K562 (cell line): ENCODE results near the gene FRK. TPM values are rescaled to one million over a fixed set of nuclear protein-coding genes. Genes with fewer than 3 reads are reported as not detected.
"Not testable (repeated sequence)": the region's sequence is repeated elsewhere in the genome, so short reads cannot be mapped to it uniquely, and the experiment has no call there.

Source experiments
- ATAC-seq: fragments of 200-7000 bp; cut with Tn5 transposase; 3 replicates; pipeline ENCODE4 v1.9.1; 2020; ENCODE audit warnings: moderate library complexity
- BruUV-seq: library from RNA; stranded (reverse); fragments of 400-500 nt; replicated peaks from 2 replicates; lab custom pipeline; 2021; lab: Mats Ljungman, UMichigan
- CTCF ChIA-PET: fragments of 300-600 bp; formaldehyde crosslinking; extraction: SDS; loops from one replicate; lab custom pipeline; 2021; ENCODE audit warnings: low intra/inter-chr PET ratio; lab: Yijun Ruan, JAX
- POLR2A ChIA-PET: fragments of 300-600, 350-650 bp; sonication (Branson Sonifier 250); formaldehyde crosslinking; extraction: SDS; loops from one replicate; lab custom pipeline; 2021; ENCODE audit warnings: antibody characterized with exemption, inconsistent platforms; lab: Yijun Ruan, JAX
- DNase-seq, 4 experiments: peaks; one replicate each; pipeline versions ENCODE4 v3.0.0 to v3.0.0-alpha.2; 2011 to 2018; ENCODE audit warnings: low spot score in 3 of 4, mixed read lengths in 3 of 4; ENCODE audit errors: extremely low read depth in 1 of 4
- FAIRE-seq: peaks from 2 replicates; lab custom pipeline; 2011; peaks lifted over from hg19 to GRCh38; lab: Jason Lieb, UNC
- H2AFZ ChIP-seq: 2 replicates; pipeline ENCODE4 v1.6.0; 2011; ENCODE audit warnings: low read depth, low read length, control low read depth, inconsistent platforms
- H3K27ac ChIP-seq: fragments of 200-600 bp; 3 replicates; pipeline ENCODE4 v1.8.0; 2011; ENCODE audit warnings: low read depth, mild to moderate bottlenecking, control low read depth, inconsistent platforms, low read length, moderate library complexity, mixed read lengths; ENCODE audit errors: extremely low read depth
- H3K27me3 ChIP-seq, 2 experiments: fragments of 300-600 bp in 1 of 2; 2 replicates in 1 of 2; 3 replicates in 1 of 2; pipeline versions ENCODE4 v1.6.0 to v1.8.0; 2011; ENCODE audit warnings: inconsistent platforms in 2 of 2, low read length in 2 of 2, mild to moderate bottlenecking in 1 of 2, mixed read lengths in 1 of 2, moderate library complexity in 1 of 2; ENCODE audit not compliant: control insufficient read depth in 2 of 2, insufficient read depth in 2 of 2
- H3K36me3 ChIP-seq: fragments of 300-600 bp; 3 replicates; pipeline ENCODE4 v1.8.0; 2011; ENCODE audit warnings: mild to moderate bottlenecking, low read length, inconsistent platforms; ENCODE audit not compliant: control insufficient read depth, insufficient read depth
- H3K4me1 ChIP-seq, 2 experiments: fragments of 200-600 bp in 1 of 2; replicated peaks in 1 of 2; 2 replicates in 1 of 2; 3 replicates in 1 of 2; pipeline versions ENCODE4 v1.5.1 to v1.8.0; 2011; ENCODE audit warnings: inconsistent platforms in 2 of 2, low read length in 2 of 2, mild to moderate bottlenecking in 1 of 2, mixed read lengths in 1 of 2, moderate library complexity in 1 of 2; ENCODE audit not compliant: control insufficient read depth in 2 of 2, insufficient read depth in 2 of 2
- H3K4me2 ChIP-seq: 2 replicates; pipeline ENCODE4 v1.6.1; 2011; ENCODE audit warnings: low read length, control low read depth, inconsistent platforms, mixed read lengths; ENCODE audit not compliant: insufficient read depth
- H3K4me3 ChIP-seq: fragments of 200-600 bp; sonication (generic), shearing (Covaris generic); 2 replicates; pipeline ENCODE4 v1.5.1; 2016; ENCODE audit warnings: control low read depth, inconsistent platforms
- H3K79me2 ChIP-seq: fragments of 200-600 bp; 3 replicates; pipeline ENCODE4 v1.8.0; 2011; ENCODE audit warnings: low read length, inconsistent platforms; ENCODE audit not compliant: control insufficient read depth, insufficient read depth
- H3K9ac ChIP-seq, 2 experiments: 2 replicates each; pipeline versions ENCODE4 v1.6.0 to v1.6.1; 2011; ENCODE audit warnings: low read depth in 2 of 2, low read length in 2 of 2, control low read depth in 1 of 2, inconsistent platforms in 1 of 2, mild to moderate bottlenecking in 1 of 2, mixed read lengths in 1 of 2; ENCODE audit not compliant: insufficient read depth in 1 of 2
- H3K9me1 ChIP-seq: one replicate; pipeline ENCODE4 v1.6.0; 2011; ENCODE audit warnings: inconsistent platforms, mild to moderate bottlenecking, low read length, moderate library complexity; ENCODE audit not compliant: control insufficient read depth, insufficient read depth
- H3K9me3 ChIP-seq: replicated peaks from 2 replicates; pipeline ENCODE4 v1.5.1; 2011; ENCODE audit warnings: low read depth, low read length, inconsistent platforms; ENCODE audit not compliant: control insufficient read depth, insufficient read depth
- H4K20me1 ChIP-seq: replicated peaks from 2 replicates; pipeline ENCODE4 v1.6.1; 2011; ENCODE audit warnings: low read length, inconsistent platforms, mixed read lengths; ENCODE audit not compliant: control insufficient read depth, insufficient read depth
- ZNF146 ChIP-seq: IDR thresholded peaks from one replicate; pipeline ENCODE4 v1.6.1; 2018; ENCODE audit warnings: missing compliant biosample characterization; ENCODE audit not compliant: unreplicated experiment
- whole genome bisulfite sequencing: fragments of 100-300 bp; shearing (Covaris generic); methylation state at CpG from one replicate; pipeline ENCODE4 v1.1.6; 2016; ENCODE audit warnings: low coverage, mixed read lengths; ENCODE audit not compliant: insufficient coverage; ENCODE audit errors: missing lambda C conversion rate; 5-methylcytosine and 5-hydroxymethylcytosine counted together
- in situ Hi-C: fragments of 300-500 bp; cut with MboI; formaldehyde crosslinking; loops from 4 replicates; pipeline ENCODE4 v1.15.0; 2018; ENCODE audit warnings: inconsistent platforms, mixed read lengths
- intact Hi-C: fragments of 100-400 bp; cut with micrococcal nuclease; formaldehyde crosslinking; loops from 2 replicates; pipeline ENCODE4 v1.14.2; 2022
- polyA plus RNA-seq, 8 experiments: library from polyadenylated mRNA; depleted of rRNA in 4 of 8; stranded (reverse) in 5 of 8; unstranded in 3 of 8; fragments of >200 nt; fragmentation: Nextera tagmentation in 2 of 8; fragmentation: Illumina TruSeq in 1 of 8; extraction: Ambion mirVana in 2 of 8; extraction: Trizol in 1 of 8; gene quantifications; 2 replicates each; pipeline versions ENCODE4 v1.2.1 to v1.2.3, GENCODE V29; 2011 to 2014; ENCODE audit warnings: inconsistent platforms in 1 of 8, missing spikeins in 1 of 8
- total RNA-seq, 7 experiments: library from RNA; depleted of rRNA in 6 of 7; stranded (reverse); fragments of >200 nt in 6 of 7; fragmentation: Illumina TruSeq in 2 of 7; extraction: Trizol in 2 of 7; gene quantifications; 2 replicates each; pipeline versions ENCODE4 v1.2.1 to v1.2.3, GENCODE V29; 2011 to 2021; ENCODE audit warnings: low replicate concordance in 1 of 7

Gene FRK
- total and polyA plus RNA-seq, 9 of the 15 experiments (the other 6 are each of a cell fraction or from before 2014, with no cell fraction given) = 0.01 to 0.29 (median 0.09) TPM

GRCh38 chr6:115944829-115945228 lies 115.9 kb downstream of the FRK start:
- CTCF ChIA-PET = not testable (repeated sequence)

GRCh38 chr6:115937502-115937901 lies 123.2 kb downstream of the FRK start:
- POLR2A ChIA-PET, H3K36me3 ChIP-seq, in situ Hi-C loops, H3K9ac ChIP-seq, H2AFZ ChIP-seq, H3K79me2 ChIP-seq, H3K4me1 ChIP-seq, H3K27me3 ChIP-seq, ATAC-seq, CTCF ChIA-PET, H3K4me3 ChIP-seq, H3K9me1 ChIP-seq, BruUV-seq, DNase-seq, FAIRE-seq, H3K9me3 ChIP-seq, H3K27ac ChIP-seq, H4K20me1 ChIP-seq, H3K4me2 ChIP-seq, intact Hi-C loops: not testable (repeated sequence)
- WGBS = 0% methylated on average over 2 of the region's 2 CpGs

More at GRCh38 chr6:115944829-115945228, 115.9 kb downstream of the FRK start:
- H3K9me3 ChIP-seq, H3K4me2 ChIP-seq, intact Hi-C loops, H3K27ac ChIP-seq, BruUV-seq, H3K9ac ChIP-seq, POLR2A ChIA-PET, H4K20me1 ChIP-seq, H3K27me3 ChIP-seq, H3K79me2 ChIP-seq, H3K9me1 ChIP-seq, in situ Hi-C loops, FAIRE-seq, H3K36me3 ChIP-seq, H2AFZ ChIP-seq, H3K4me3 ChIP-seq: not testable (repeated sequence)
- TF ChIP-seq ZNF146 = peak; percentile 70
- TF ChIP-seq, all 486 proteins: peak for 1; not testable (repeated sequence) for 485
- not testable (repeated sequence) for DNase-seq, H3K4me1 ChIP-seq, ATAC-seq
